Tibial nerve (tissue), 4 donors: ENCODE measurements around the gene FCRLB.

Experiments
- EP300 ChIP-seq, 2 donors: sonication (generic); formaldehyde crosslinking; IDR thresholded peaks; one replicate each; pipeline ENCODE4 v1.6.1; 2017; ENCODE audit warnings: antibody characterized with exemption in 2 of 2, mild to moderate bottlenecking in 1 of 2
- POLR2A ChIP-seq, 2 donors: fragments of 450-650 bp; IDR thresholded peaks; one replicate each; pipeline ENCODE4 v1.6.1; 2017; ENCODE audit warnings: antibody characterized with exemption in 2 of 2, mild to moderate bottlenecking in 2 of 2, moderate library complexity in 2 of 2
- TF ChIP-seq, protein P1 (sequence below), 5 experiments: fragments of 200-600 bp in 3 of 5; fragments of 450-650 bp in 2 of 5; sonication (generic) in 3 of 5; IDR thresholded peaks; one replicate each; pipeline ENCODE4 v1.5.1; 2016 to 2019; ENCODE audit warnings: antibody characterized with exemption in 5 of 5, mild to moderate bottlenecking in 3 of 5, moderate library complexity in 2 of 5

DNA sequence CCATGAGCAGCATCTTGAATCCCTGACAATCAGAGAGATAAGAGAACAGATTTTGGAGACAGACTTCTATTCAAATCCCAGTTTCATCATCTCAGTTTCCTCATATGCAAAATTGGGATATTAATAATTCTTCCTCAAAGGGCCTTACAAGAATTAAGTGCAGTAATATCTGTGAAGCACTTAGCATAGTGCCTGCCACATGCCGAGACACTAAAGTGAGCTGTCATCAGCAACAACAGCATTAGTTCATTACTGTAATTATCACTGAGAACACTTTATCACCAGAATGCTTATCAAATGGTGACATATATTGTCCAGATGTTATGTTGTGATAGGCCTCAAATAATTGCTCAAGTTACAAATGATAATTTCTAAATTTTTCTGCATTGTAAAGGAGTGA lies 922 bp upstream of the FCRLB start:
- TF ChIP-seq, protein P1, sequence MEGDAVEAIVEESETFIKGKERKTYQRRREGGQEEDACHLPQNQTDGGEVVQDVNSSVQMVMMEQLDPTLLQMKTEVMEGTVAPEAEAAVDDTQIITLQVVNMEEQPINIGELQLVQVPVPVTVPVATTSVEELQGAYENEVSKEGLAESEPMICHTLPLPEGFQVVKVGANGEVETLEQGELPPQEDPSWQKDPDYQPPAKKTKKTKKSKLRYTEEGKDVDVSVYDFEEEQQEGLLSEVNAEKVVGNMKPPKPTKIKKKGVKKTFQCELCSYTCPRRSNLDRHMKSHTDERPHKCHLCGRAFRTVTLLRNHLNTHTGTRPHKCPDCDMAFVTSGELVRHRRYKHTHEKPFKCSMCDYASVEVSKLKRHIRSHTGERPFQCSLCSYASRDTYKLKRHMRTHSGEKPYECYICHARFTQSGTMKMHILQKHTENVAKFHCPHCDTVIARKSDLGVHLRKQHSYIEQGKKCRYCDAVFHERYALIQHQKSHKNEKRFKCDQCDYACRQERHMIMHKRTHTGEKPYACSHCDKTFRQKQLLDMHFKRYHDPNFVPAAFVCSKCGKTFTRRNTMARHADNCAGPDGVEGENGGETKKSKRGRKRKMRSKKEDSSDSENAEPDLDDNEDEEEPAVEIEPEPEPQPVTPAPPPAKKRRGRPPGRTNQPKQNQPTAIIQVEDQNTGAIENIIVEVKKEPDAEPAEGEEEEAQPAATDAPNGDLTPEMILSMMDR (IDR thresholded peaks at IDR 0.05), result no peak
- TF ChIP-seq EP300 (IDR thresholded peaks at IDR 0.05) (no peak), POLR2A (IDR thresholded peaks at IDR 0.05) (no peak)
